AG04449 (cell line): ENCODE measurements around the gene TNNC2.

Source experiments
- CTCF ChIA-PET: fragments of 350-600 bp; formaldehyde crosslinking; extraction: SDS; loops from one replicate; lab custom pipeline; 2021; ENCODE audit warnings: antibody characterized with exemption; lab: Yijun Ruan, JAX
- POLR2A ChIA-PET: fragments of 400-600, 350-600 bp; formaldehyde crosslinking; extraction: SDS; loops from one replicate; lab custom pipeline; 2020; ENCODE audit warnings: antibody characterized with exemption, inconsistent platforms; lab: Yijun Ruan, JAX
- DNase-seq: peaks from one replicate; pipeline ENCODE4 v3.0.0-alpha.2; 2010; ENCODE audit warnings: low read depth, low spot score
- H3K4me3 ChIP-seq: 2 replicates; pipeline ENCODE4 v1.5.1; 2011; ENCODE audit warnings: low read depth, mild to moderate bottlenecking, control low read depth, low read length
- CTCF ChIP-seq: IDR thresholded peaks from one replicate; pipeline ENCODE4 v1.5.1; 2011; ENCODE audit warnings: mild to moderate bottlenecking, moderate library complexity, low read length, control low read depth, inconsistent platforms; ENCODE audit not compliant: insufficient read depth; ENCODE audit errors: missing control alignments

The TNNC2 gene

GRCh38 chr20:45783656-45784294 is 43.3 kb downstream of the TNNC2 start:
- POLR2A ChIA-PET = no interaction called here
- H3K4me3 ChIP-seq = no peak overlapping the region
- TF ChIP-seq CTCF = no peak
- DNase-seq = no peak
- CTCF ChIA-PET = interaction anchor here (0.8 to 2.6 kb wide), 4 partner anchors 13 to 187 kb away, joined by 3 to 13 read pairs (median 10); no protein-coding TSS in a partner anchor

- H3K4me3 ChIP-seq = no peak overlapping the region
- POLR2A ChIA-PET = no interaction called here
- no peak for TF ChIP-seq CTCF
- no peak for DNase-seq
- CTCF ChIA-PET = interaction anchor here (0.8 to 1.6 kb wide), 3 partner anchors 12 to 188 kb away, joined by 3 to 13 read pairs (median 9); no protein-coding TSS in a partner anchor
Measured at GRCh38 chr20:45782890-45783289, 44.2 kb downstream of the TNNC2 start.

GRCh38 chr20:45781391-45781931 is 45.7 kb downstream of the TNNC2 start:
- no peak for TF ChIP-seq CTCF
- DNase-seq = peak; percentile 87
- H3K4me3 ChIP-seq = no peak overlapping the region
- ChIA-PET CTCF (interaction anchor here (0.8 to 1.9 kb wide), 2 partner anchors 10 to 18 kb away, joined by 3 to 14 read pairs; partner anchors contain the start of genes DNTTIP1 and WFDC3), POLR2A (interaction anchor here (1.2 kb wide), 1 partner anchor 435 kb away, joined by 7 read pairs; no protein-coding TSS in a partner anchor)

- no peak for TF ChIP-seq CTCF
- CTCF ChIA-PET = interaction anchor here (0.6 to 2.6 kb wide), 5 partner anchors 9 to 994 kb away, joined by 3 to 27 read pairs (median 3); no protein-coding TSS in a partner anchor
- DNase-seq = no peak
- POLR2A ChIA-PET = interaction anchor here (0.7 to 1.6 kb wide), 5 partner anchors 192 to 443 kb away, joined by 3 to 7 read pairs (median 3); no protein-coding TSS in a partner anchor
- H3K4me3 ChIP-seq = no peak overlapping the region
Measured at GRCh38 chr20:45780159-45780558, 47.0 kb downstream of the TNNC2 start.

- TF ChIP-seq CTCF = no peak
- H3K4me3 ChIP-seq = no peak overlapping the region
- DNase-seq = peak; percentile 99
- POLR2A ChIA-PET = interaction anchor here (0.6 to 1.6 kb wide), 7 partner anchors 9 to 442 kb away, joined by 3 to 6 read pairs (median 3); partner anchors contain the start of gene ZSWIM1
- CTCF ChIA-PET = interaction anchor here (1.0 to 2.6 kb wide), 6 partner anchors 8 to 768 kb away, joined by 3 to 27 read pairs (median 3); no protein-coding TSS in a partner anchor
Measured at GRCh38 chr20:45779011-45779915, 47.8 kb downstream of the TNNC2 start.
